Ishikawa (cell line): ENCODE measurements around the gene BRD7.

Experiments
- CEBPB ChIP-seq: IDR thresholded peaks from 2 replicates; pipeline ENCODE4 v1.6.1; 2012
- CREB1 ChIP-seq: IDR thresholded peaks from 2 replicates; pipeline ENCODE4 v1.6.1; 2012; ENCODE audit warnings: low read depth
- EGR1 ChIP-seq: IDR thresholded peaks from 2 replicates; pipeline ENCODE4 v1.6.1; 2012
- EP300 ChIP-seq: IDR thresholded peaks from 2 replicates; pipeline ENCODE4 v1.6.1; 2012; ENCODE audit warnings: borderline replicate concordance
- FOXM1 ChIP-seq: IDR thresholded peaks from 2 replicates; pipeline ENCODE4 v1.6.1; 2012; ENCODE audit warnings: low read depth, borderline replicate concordance
- MAX ChIP-seq: IDR thresholded peaks from 2 replicates; pipeline ENCODE4 v1.6.1; 2012
- NFIC ChIP-seq: IDR thresholded peaks from 2 replicates; pipeline ENCODE4 v1.6.1; 2012
- RAD21 ChIP-seq: IDR thresholded peaks from 2 replicates; pipeline ENCODE4 v1.6.1; 2012; ENCODE audit warnings: low read depth
- REST ChIP-seq: IDR thresholded peaks from 2 replicates; pipeline ENCODE4 v1.6.1; 2012; ENCODE audit warnings: low read depth, mild to moderate bottlenecking
- TAF1 ChIP-seq: IDR thresholded peaks from 2 replicates; pipeline ENCODE4 v1.6.1; 2012; ENCODE audit warnings: low read depth, mild to moderate bottlenecking
- TCF12 ChIP-seq: IDR thresholded peaks from 2 replicates; pipeline ENCODE4 v1.6.1; 2012; ENCODE audit warnings: low read depth
- TEAD4 ChIP-seq: IDR thresholded peaks from 2 replicates; pipeline ENCODE4 v1.6.1; 2012
- USF1 ChIP-seq: IDR thresholded peaks from 2 replicates; pipeline ENCODE4 v1.6.1; 2012
- YY1 ChIP-seq: IDR thresholded peaks from 2 replicates; pipeline ENCODE4 v1.6.1; 2012; ENCODE audit warnings: low read depth
- ZBTB7A ChIP-seq: IDR thresholded peaks from 2 replicates; pipeline ENCODE4 v1.6.1; 2012; ENCODE audit warnings: low read depth

BRD7 gene

GRCh38 chr16:50395763-50396710, 27.2 kb upstream of the BRD7 start:
- no peak for TF ChIP-seq FOXM1
- TF ChIP-seq TEAD4, result no peak
- no peak for TF ChIP-seq TCF12
- no peak for TF ChIP-seq CREB1
- no peak for TF ChIP-seq NFIC

GRCh38 chr16:50393858-50394802, 25.3 kb upstream of the BRD7 start:
- TF ChIP-seq USF1, result peak; percentile 73
- TF ChIP-seq TEAD4, result no peak

GRCh38 chr16:50393416-50393815, 24.6 kb upstream of the BRD7 start:
- TF ChIP-seq TCF12 (no peak), MAX (no peak), EP300 (no peak), ZBTB7A (no peak), YY1 (no peak), TEAD4 (no peak), TAF1 (no peak), FOXM1 (no peak), NFIC (no peak), USF1 (no peak), RAD21 (no peak)

- no peak for TF ChIP-seq CEBPB
- TF ChIP-seq FOXM1, result no peak
- no peak for TF ChIP-seq RAD21
- no peak for TF ChIP-seq CREB1
- TF ChIP-seq EP300, result no peak
- no peak for TF ChIP-seq YY1
- TF ChIP-seq TEAD4, result no peak
- TF ChIP-seq TAF1, result no peak
- TF ChIP-seq TCF12, result no peak
- no peak for TF ChIP-seq USF1
- TF ChIP-seq MAX, result no peak
These were observed 22.3 kb upstream of the BRD7 start for GRCh38 chr16:50390914-50391716.

- TF ChIP-seq EGR1, result no peak
- TF ChIP-seq MAX, result no peak
- no peak for TF ChIP-seq CREB1
- no peak for TF ChIP-seq CEBPB
- TF ChIP-seq USF1, result no peak
These were observed 21.6 kb upstream of the BRD7 start for GRCh38 chr16:50390371-50390771.

- TF ChIP-seq RAD21 (no peak), EP300 (no peak), ZBTB7A (no peak), CREB1 (no peak), YY1 (no peak), NFIC (no peak), MAX (no peak), REST (no peak), TEAD4 (no peak), USF1 (no peak), TAF1 (no peak), EGR1 (no peak), TCF12 (no peak), FOXM1 (no peak), CEBPB (no peak)
These were observed 21.1 kb upstream of the BRD7 start for GRCh38 chr16:50389900-50390299.
